GM19238 (cell line): ENCODE measurements around the gene CAMTA1.
"Not testable (repeated sequence)": the region's sequence is repeated elsewhere in the genome, so short reads cannot be mapped to it uniquely, and the experiment has no call there.

Source experiments
- DNase-seq: peaks from one replicate; pipeline ENCODE4 v3.0.0; 2011; ENCODE audit warnings: low spot score; ENCODE audit not compliant: insufficient read length

Gene CAMTA1

DNA sequence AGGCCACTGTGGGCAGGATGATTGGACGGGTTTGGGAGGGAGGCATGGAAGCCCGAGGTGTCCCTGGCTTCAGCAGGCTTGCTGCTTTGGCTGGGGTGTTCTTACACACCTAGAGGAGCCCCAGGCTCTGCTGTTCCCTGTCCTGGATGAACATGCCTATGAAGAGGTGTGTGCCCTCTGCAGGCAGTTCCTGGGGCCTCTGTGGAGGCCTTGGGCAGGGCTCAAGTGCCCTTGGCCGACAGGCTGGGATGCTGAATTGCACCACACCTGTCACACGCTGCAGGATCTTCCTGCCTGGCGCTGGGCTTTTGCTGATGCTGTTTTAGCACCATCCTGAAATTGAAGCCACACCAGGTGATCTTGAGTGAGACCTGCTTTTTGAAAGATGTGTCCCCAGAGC lies 570.8 kb downstream of the CAMTA1 start:
- no peak for DNase-seq

DNA sequence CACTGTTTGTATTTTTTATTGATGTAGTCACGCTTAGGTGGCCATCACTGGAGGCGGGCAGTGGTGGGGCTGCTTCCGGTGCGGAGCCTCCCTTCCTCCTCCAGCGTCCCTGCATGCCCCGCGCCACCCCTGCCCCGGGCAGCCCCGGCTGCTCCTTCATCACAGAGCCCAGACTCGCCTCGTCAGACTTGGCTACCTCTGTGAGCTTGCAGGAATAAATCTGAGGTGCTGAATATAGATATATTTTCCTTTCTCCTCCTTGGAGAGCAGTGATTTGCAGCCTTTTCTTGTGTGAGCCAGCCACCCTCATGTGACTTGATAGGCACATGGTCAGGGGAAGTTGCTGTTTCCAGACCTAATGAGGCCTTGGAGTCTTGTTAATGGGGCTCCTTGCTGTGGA lies 573.2 kb downstream of the CAMTA1 start:
- DNase-seq = no peak

DNA sequence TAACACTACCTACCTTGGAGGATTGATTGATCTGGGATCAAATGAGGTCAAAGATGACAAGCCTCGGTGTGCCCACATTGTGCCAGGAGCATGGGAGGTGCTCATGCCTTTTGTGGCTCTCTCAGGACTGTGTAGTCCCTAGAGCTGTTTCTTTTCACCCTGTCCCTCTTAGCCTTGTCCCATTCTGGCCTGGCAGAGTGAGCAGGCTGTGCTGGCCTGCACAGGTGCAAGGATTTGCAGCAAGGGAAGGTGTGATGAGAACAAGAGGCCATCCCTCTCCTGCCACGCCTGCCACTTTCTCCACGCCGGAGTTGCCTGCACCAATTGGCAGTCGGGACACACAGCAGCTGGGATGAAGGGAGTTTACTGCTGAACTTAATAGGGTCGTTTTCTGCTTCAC lies 575.3 kb downstream of the CAMTA1 start:
- no peak for DNase-seq

DNA sequence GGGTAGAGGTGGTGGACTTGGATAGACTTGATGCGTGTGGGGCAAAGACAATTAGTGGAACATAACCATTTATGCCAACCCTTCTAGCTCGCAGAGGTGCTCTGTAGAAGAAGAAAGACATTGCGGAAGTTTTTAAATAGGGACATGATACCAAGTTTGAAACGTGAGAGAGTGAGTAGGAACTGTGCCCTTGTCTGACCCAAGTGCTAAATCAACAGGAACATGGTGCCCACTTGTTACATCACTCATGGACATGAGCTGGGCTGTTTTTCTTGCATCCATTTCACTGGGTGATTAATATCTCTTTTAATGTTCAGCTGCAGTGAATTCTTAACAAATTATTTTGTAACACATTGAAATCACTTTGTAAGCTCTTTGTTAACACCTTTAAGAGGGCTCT lies 577.7 kb downstream of the CAMTA1 start:
- no peak for DNase-seq

DNA sequence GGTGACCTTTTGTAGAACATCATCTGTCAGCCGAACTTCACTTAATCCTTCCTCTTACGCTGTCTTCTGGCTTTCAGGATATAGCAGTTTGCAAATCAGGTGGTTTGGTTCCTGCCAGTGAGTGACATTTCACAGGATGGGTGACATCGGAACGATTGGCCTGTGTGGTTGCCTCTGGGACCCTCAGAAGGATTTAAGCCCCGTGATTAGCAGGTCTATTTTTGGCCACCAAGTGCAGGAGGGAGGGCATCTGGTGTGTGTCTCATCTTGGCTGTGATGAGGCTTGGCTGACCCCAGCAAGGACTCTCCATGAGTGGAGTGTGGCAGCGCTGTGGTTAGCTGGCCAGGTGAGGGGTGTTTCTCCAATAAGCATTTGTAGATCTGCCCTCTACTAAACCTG lies 578.2 kb downstream of the CAMTA1 start:
- DNase-seq = no peak

DNA sequence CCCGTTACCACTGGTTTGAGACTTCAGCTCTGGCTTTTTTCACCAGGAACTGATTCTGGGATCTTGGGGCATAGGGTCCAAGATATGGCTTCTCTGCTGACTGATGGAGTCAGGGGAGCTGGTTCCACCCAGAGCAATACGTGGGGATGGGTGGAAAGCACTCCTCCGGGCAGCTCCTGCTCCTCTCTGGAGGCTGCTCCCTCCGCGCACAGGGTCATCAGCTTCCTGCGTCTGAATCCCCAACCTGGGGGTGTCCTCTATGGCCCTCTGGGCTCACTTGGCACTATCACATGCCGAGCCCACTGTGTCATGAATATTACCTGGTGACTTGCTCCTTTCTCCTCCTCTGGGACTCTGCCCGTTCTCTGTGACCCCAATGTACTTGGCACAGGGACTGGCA lies 580.5 kb downstream of the CAMTA1 start:
- no peak for DNase-seq

DNA sequence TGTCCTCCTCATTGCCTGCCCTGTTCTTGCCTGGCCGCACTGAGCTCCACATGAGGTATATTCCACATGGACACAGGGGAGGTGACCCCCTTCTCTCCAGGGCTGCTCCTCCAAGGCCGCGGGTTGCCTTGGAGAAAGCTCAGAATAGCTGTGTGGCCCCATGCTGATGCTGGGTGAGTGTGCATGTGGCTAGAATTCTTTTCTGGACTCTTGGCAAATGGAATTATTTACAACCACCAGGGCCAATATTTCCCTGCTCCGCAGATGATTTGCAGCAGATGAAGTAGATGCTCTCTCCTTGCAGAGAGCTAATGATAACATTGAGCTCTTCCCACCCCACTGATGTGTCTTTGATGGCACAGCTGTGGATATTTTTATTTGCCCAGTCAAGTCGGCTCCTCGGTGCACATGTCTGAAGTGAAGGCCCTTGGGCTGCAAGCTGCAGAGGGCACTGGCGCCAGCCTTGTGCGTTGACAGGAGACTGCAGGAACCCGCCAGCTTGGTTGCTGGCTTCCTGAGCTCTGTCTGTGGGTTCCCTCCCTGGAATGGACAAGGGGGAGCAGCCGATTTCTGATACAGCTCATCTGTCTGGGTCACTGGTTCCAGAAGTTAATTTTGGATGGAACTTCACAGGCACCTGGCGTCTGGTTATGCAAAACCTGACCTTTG lies 581.2 kb downstream of the CAMTA1 start:
- DNase-seq = no peak

DNA sequence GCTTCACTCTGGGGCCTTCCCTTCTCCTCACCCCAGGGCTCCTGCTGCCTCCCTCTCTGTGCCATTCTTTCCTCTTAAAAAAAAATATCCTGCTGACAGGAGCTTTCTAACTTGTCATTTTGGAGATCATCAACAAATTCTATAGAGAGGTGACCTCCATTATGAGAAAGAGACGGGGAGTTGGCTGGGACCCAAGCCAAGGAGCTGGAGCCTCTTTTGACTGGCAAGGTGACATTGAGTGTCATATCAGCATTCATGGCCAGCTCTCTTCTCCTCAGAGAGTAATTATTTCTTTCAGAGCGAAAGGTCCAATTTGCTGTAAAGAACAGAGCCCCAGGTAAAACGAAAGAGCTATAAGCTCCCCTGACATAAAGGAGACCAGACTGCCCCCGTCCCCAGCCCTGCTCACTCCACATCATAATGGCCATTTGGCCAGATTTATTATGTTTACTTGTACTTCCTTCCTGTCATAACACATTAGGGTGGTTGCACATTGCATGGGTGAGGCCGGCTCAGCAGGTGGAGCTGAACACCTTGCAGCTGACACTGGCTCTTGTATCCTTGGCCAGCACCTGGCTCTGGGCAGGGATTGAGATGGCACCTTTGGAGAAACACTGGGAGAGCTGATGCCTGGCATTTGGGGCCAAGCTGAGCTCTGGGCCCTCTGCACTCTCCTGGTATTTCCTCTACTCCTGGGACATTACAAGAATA lies 581.9 kb downstream of the CAMTA1 start:
- DNase-seq = no peak

DNA sequence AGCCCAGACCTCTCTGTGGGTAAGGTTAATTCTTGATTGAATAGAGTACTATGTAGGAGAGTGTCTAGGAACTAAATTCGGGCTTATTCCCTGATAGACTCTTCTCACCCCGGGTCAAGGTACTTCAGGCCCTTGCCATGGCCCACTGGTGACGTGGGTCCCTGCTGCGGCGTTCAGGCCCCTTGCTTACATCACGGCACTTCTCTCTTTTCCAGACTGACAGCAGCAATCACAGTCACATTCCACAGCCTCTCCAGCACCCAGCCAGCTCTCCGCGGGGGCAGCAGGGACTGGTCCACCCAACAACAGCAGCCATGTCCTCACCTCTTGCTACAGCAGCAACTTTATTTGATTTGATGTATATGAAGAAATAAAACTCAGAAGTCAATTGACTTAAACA lies 584.6 kb downstream of the CAMTA1 start:
- DNase-seq = no peak

DNA sequence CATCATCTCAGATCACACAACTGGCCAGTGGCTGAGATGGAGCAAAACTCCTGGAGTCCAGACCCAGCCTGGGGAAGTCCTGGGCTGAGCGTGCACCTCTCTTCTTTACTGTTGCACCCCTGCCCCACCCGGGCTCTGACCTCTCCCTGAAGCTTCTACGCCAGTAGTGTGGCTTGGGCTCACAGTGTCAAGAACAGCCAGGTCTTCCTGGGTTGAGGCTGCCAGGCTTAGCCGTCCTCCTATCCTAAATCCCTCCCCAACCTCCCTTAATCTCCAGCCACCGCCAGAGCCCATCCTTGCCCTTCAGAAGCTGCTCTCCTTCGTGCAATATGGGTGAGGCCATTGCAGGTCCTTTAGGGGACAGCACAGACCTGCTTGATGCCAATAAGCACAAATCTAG lies 586.7 kb downstream of the CAMTA1 start:
- no peak for DNase-seq

DNA sequence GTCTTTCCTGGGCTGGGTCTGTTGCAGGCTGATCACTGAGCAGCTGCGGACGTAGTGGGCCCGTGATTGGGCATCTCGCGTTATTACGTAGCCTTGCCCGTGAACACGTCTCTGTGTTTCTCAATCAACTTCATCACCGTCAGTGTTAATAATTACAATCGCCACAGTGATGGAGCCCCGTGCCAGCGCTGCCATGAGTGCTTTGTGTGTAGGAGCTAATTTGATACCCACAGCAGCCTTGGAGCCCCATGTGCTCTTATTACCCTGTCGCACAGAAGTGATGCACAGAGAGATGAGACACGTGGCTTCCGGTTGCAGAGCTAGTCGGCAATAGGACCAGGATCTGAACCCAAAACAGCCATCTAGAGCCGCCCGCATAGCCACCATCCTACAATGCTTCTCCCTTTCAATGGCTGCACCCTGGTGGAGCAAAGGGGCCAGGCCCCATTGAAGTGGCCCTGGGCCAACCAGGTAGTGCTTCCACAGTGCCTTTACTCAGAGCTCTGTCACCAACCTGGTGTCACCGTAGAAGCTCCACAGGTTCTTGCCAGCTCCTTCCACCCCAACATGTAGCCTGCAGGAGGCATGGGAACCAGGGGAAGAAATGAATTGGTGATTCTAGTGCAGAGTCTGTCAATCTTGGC lies 587.3 kb downstream of the CAMTA1 start:
- no peak for DNase-seq

DNA sequence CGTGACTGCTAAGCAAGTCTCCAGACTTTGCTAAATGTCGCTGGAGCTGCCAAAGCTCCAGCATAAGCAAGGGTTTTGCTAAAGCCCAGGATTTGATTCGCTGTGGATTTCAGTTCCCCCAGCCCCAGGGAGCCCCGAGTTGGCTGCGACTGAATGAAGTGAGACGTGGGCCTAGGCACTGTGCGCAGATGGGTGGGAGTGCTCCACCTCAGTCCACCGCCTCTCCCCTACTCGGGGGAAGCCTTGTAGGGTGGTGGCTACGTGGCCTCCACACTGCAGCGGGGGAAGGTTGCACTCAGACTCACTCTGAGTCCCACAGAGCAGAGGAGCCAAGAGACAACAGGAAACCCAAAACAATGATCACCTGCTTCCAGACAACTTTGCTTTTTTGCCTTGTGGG lies 588.0 kb downstream of the CAMTA1 start:
- no peak for DNase-seq

DNA sequence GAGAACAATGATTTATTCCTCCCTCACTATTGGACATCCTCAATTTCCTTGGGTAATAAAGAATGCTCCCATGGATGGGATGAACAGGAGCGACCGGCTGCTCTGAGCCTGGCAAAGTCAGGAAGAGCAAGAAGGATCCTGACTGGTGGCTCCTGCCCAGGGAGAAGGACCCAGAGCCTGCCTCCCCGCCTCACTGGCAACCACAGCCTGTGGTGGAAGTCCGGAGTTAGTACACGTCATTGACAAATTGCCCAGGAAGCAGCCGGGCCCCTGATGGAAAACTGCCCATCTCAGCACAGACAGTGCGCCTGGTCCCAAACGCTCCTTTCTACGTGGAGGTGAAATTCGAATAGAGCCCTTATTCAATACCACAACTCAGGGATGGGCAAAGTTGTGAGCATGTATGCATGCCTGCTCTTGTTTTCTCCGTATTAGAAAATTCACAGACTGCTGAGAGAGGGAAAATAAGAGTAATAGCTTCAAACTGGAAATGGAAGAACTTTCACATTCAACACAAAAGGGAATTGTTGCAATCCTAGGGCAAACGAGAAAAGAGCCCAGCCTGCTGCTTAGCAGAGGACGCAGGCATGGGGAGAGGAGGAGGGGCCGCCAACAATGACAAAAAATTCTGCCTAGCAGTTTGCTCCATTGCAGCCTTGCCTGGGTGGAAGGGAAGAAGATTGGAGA lies 588.8 kb downstream of the CAMTA1 start:
- no peak for DNase-seq

DNA sequence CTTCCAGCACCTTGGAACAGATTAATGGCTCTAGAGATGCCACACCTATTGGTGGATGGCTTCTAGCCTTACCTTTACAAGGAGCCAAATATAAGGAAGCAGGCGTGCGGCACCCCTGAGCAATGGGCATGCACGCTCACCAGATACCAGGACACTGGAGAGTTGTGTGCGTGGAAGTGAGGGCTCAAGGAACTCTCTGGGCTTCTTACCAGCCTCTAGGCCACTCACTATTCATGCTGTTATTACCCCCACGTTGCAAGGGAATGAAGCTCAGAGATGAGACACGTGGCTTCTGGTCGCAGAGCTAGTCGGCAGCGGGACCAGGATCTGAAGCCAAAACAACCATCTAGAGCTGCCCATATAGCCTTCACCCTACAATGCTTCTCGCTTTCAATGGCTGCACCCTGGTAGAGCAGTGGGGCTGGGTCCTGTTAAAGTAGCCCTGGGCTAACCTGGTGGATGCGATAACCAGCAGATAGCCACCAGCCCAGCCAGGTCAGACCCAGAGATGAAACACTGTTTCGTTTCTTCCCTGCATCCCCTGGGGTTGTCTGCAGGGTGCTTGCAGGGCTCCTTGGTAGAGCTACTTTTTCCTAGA lies 589.4 kb downstream of the CAMTA1 start:
- DNase-seq = no peak

DNA sequence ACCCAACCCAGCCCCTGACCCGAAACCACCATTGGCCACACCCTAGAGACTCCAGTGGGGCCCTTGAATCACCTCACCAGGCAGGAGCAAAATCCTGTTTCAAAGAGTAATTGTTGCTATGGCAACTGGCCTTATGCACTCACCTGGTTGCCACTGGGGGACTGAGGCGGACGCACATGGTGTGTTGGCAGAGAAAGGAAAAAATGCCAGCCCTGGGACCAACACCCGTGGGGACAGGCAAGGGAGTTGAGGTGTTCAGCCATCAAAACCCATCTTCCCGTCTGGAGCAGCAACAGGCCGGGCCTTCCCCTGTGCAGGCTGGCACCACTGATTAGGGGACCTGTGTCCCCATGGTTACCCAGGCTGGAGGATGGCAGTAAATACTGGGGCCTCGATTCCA lies 590.1 kb downstream of the CAMTA1 start:
- no peak for DNase-seq

DNA sequence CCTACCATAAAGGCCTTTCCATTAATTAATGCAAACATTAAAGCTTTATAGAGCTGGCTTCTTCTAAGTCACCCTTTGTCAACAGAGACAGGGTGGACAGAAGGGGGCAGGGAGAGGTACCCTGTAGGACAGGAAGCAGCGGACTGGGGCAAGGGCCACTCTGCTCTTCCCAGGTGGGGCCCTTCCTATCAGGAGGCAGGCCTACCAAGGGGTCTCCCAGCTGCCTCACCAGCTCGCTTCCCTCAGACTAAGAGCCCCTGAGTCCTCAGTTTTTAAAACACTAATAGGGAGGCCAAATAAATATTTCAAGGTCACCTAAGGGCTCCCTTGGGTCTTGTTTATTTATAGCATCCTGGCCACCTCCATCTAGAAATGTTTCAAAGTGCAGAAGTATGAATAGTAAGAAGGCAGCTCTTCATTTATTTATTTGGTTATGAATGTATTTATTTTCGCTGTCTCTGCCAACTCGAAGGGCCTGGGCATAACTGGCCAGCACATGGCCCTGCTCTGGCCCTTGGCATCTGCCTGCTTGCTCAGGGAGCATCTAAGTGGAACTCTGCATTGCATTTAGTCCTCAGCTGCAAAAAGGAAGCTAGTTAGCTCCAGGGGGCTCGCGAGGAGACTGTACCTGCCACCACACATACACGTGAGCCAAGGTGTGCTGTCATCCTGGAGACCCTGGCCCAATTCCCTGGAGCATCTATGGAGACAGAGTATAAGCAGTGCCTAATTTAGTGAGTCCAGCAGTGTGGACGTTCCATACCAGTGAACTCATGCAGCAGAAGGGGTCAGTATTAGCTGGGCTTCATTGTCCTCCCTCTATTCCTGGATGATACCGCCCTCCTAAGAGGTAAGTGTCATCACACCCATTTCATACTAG lies 590.8 kb downstream of the CAMTA1 start:
- DNase-seq = no peak

DNA sequence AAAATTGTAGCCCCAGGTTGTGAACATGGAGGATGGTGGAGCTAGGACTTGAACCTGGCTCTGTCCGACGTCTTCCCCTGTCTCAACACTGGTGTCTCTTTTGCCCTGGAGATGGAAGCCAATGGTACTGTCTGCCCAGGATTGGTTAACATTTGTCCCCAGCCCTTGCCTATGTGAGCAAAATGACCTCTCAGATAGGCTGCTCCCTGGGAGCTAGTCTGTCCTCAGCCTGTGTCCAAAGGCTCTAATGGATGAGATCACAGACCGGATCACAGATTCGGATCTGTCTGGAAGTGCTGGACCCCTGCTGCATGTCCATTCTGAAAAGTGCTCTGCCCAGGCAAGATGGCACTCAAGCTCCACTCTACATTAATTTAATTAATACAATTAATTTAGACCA lies 591.4 kb downstream of the CAMTA1 start:
- DNase-seq = no peak

DNA sequence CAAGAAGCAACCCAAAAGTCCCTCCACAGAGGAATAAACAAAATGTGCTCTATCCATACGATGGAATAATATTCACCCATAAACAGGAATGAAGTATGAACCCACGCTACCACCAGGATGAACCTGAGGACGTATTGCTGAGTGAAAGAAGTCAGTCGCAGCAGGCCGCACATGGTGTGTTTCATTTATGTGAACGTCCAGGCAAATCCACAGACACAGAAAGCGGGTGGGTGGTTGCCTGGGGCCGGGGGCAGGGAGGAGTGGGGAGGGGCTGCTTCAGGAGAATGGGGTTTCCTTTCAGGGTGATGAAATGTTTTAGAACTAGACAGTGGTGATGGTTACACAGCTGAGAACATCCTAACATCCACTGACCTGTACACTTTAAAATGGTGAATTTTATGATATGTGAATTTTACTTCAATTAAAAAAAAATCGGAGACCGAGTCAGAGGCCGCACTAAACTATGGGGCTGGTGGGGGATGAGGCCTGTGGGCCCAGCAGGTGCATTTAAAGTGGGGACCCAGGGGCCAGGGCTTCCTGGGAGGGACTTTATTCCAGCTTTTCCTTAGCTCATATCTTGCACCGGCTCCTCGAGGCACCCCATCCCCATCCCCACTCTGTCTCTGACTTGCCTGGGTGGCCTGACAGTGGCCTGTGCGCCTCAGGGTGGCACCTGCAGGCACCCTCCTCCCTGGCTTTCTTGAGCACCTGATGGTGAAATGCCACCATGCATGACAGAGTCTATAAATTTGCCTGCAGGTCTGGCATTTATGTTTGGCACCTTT lies 593.3 kb downstream of the CAMTA1 start:
- DNase-seq = no peak

DNA sequence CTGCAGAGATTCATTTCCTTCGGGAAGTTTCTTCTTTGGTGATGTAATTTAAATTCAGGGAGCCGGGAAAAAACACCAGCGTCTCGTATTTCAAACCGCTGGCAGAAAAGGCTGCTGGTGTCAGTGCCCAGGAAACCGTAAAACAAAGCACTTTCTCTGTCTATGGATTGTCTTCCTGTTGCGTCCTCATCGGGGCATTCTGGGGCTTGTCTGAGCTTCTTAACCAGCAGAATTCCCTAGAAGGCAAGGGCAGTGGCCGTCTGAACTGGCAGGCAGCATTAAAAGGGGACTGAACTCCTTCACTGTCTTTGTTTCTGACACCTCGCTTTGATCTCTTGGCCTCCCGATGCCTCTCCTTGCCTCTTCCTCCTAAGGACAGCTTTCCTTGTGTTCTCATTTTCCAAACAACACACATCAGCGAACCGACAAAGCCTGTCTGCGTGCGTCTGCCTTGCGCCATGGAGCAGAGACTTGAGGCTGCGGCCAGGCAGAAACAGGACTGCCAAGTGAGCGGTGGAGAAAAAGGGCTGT lies 594.3 kb downstream of the CAMTA1 start:
- no peak for DNase-seq

DNA sequence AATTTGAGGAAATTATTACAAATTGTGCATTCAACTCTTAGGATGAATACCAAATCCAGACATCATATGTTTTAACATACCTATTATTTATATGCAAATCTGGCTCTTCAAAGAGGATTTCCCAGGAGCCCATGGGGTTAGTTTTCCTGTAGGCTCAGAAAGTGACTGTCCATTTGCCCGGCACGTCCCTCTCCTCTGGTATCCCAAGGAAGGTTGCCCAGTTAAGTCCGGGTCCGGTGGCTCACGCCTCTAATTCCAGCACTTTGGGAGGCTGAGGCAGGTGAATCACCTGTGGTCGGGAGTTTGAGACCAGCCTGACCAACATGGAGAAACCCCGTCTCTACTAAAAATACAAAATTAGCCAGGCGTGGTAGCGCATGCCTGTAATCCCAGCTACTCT lies 594.8 kb downstream of the CAMTA1 start:
- DNase-seq = not testable (repeated sequence)
